ENCODE measurements around the gene ANKRA2. TPM values are rescaled to one million over a fixed set of nuclear protein-coding genes. Genes with fewer than 3 reads are reported as not detected.

The ANKRA2 gene
- total and polyA plus RNA-seq, 2 donors (not counting 3 experiments of a cell fraction or from before 2014, with no cell fraction given): 8.6 to 19.5 TPM

DNA sequence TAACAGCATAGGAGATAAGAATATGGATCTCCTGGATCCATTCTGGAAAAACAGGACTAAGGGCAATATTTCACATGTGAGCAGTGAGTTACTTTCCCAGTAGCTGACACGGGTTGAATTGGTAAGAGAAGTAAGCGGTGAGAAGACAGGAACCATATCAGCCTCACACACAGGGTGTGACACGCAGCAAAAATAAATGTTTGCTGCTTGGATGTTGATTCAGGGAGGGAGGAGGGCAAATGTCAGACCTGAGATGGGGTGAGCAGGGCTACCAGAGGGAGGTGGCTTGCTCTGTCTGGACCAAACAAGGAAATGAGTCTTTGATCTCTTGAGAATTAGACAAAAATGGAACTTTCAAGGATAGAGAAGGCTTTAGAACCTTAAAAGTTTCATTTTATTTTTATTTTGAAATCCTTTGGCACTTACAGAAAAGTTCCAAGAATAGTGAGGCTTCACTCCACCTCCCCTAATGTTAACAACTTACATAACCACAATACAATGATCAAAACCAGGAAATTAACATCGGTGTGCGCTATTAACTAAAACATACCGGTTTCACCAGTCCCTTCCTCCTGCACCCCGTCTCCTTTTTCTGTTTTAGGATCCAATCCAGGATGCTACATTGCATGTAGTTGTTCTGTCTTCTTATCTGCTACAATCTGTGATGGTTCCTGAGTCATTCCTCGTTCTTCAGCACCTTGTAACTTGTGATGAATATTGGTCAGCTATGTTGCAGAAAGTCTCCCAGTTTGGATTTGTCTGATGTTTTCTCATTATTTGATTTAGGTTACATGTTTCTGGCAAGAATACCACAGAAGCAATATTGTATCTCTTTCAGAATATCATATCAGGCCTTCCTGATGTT is 40.0 kb upstream of the ANKRA2 start:
- H3K9me3 ChIP-seq (replicated peaks; ENCODE audit: control insufficient read depth, insufficient read depth, low read length): no peaks in the 10 kb centered on the region
- POLR2A ChIA-PET: no interaction called here
- intact Hi-C loops (cut with micrococcal nuclease): loop anchor here (1.0 kb wide), 3 partner anchors 21 to 68 kb away; partner anchors contain the start of gene ARHGEF28
- CTCF ChIA-PET: interaction anchor here (0.8 to 2.2 kb wide), 9 partner anchors 9 to 188 kb away, joined by 3 to 7 read pairs (median 3); no protein-coding TSS in a partner anchor
- H3K4me3 ChIP-seq (replicated peaks in 1 of 3; ENCODE audit: insufficient read depth in 1 of 3, low read depth in 1 of 3, low read length in 3 of 3): no peak overlapping the region
- H3K36me3 ChIP-seq (ENCODE audit: control insufficient read depth in 2 of 2, extremely low read depth in 1 of 2, insufficient read depth in 2 of 2, low read length in 2 of 2): no peaks in the 10 kb centered on the region
- H2AFZ ChIP-seq (ENCODE audit: low read depth, low read length): peak overlapping the region; percentile 43
- peaks cover 46% of the 10 kb centered on the region for H3K4me1 ChIP-seq (ENCODE audit: control insufficient read depth, extremely low read depth, insufficient read depth, low read length)
- H3K27me3 ChIP-seq (ENCODE audit: control insufficient read depth in 2 of 2, insufficient read depth in 2 of 2, low read length in 2 of 2): no peaks in the 10 kb centered on the region
- peak overlapping the region; percentile 64 for H3K4me2 ChIP-seq (ENCODE audit: insufficient read depth, low read length)
- TSS peak; percentile 51 for BruUV-seq (replicated peaks)
- H3K9me1 ChIP-seq (replicated peaks; ENCODE audit: control insufficient read depth, extremely low read depth, insufficient read depth, low read length): no peaks in the 10 kb centered on the region
- DNase-seq (ENCODE audit: low read depth, low spot score): peak; percentile 89
- TF ChIP-seq, protein P1, sequence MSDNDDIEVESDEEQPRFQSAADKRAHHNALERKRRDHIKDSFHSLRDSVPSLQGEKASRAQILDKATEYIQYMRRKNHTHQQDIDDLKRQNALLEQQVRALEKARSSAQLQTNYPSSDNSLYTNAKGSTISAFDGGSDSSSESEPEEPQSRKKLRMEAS (IDR thresholded peaks at IDR 0.05; ENCODE audit: insufficient read depth, insufficient read length): no peak
- TF ChIP-seq FOS (IDR thresholded peaks at IDR 0.05; ENCODE audit: borderline replicate concordance, insufficient read depth, low read length) (peak; percentile 5), GATA2 (IDR thresholded peaks at IDR 0.05; ENCODE audit: insufficient read depth, insufficient read length, low read depth, low read length) (peak; percentile 78), MYC (IDR thresholded peaks at IDR 0.05; ENCODE audit: low read depth, low read length) (no peak), EZH2 (IDR thresholded peaks at IDR 0.05; ENCODE audit: borderline replicate concordance, low read depth, low read length, severe bottlenecking) (no peak), JUN (IDR thresholded peaks at IDR 0.05; ENCODE audit: borderline replicate concordance, insufficient read depth, insufficient read length, low read depth) (no peak), POLR2A (IDR thresholded peaks at IDR 0.05; ENCODE audit: low read depth, low read length) (peak; percentile 58), POLR2AphosphoS5 (IDR thresholded peaks at IDR 0.05; ENCODE audit: insufficient read depth, low read depth, low read length) (peak; percentile 72)
- TF ChIP-seq, protein P2, sequence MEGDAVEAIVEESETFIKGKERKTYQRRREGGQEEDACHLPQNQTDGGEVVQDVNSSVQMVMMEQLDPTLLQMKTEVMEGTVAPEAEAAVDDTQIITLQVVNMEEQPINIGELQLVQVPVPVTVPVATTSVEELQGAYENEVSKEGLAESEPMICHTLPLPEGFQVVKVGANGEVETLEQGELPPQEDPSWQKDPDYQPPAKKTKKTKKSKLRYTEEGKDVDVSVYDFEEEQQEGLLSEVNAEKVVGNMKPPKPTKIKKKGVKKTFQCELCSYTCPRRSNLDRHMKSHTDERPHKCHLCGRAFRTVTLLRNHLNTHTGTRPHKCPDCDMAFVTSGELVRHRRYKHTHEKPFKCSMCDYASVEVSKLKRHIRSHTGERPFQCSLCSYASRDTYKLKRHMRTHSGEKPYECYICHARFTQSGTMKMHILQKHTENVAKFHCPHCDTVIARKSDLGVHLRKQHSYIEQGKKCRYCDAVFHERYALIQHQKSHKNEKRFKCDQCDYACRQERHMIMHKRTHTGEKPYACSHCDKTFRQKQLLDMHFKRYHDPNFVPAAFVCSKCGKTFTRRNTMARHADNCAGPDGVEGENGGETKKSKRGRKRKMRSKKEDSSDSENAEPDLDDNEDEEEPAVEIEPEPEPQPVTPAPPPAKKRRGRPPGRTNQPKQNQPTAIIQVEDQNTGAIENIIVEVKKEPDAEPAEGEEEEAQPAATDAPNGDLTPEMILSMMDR (IDR thresholded peaks at IDR 0.05; ENCODE audit: extremely low read depth in 1 of 2, insufficient read depth in 1 of 2, low read depth in 1 of 2, low read length in 2 of 2): no peak
- peak overlapping the region; percentile 84 for H3K27ac ChIP-seq (ENCODE audit: insufficient read depth, low read depth, low read length)
- dilution Hi-C loops (cut with MboI; ENCODE audit: extremely low pct_ligation_motif_present, low sequenced_read_pairs): no loop called here
- FAIRE-seq: peak; percentile 83
- H4K20me1 ChIP-seq (replicated peaks; ENCODE audit: control insufficient read depth, extremely low read depth, insufficient read depth, low read length): no peaks in the 10 kb centered on the region
- H3K9ac ChIP-seq (replicated peaks; ENCODE audit: extremely low read depth, insufficient read depth, low read length): peak overlapping the region; percentile 27
- H3K79me2 ChIP-seq (ENCODE audit: control insufficient read depth, insufficient read depth, low read length): no peaks in the 10 kb centered on the region
